ENCODE results near the gene CTDSPL.

CTDSPL gene

GRCh38 chr3:38002291-38002876 lies 140.7 kb downstream of the CTDSPL start:
- 98% methylated on average over 6 of the region's 6 CpGs for WGBS
- Histone ChIP-seq H4K91ac (ENCODE audit: low read length) (no peak overlapping the region), H3K4me1 (ENCODE audit: control insufficient read depth, insufficient read depth, low read depth, low read length) (peaks cover 13% of the 10 kb centered on the region), H3K18ac (ENCODE audit: low read depth in 1 of 2, low read length in 2 of 2) (no peak overlapping the region), H2BK5ac (ENCODE audit: low read depth, low read length, poor library complexity, severe bottlenecking) (no peak overlapping the region), H2BK120ac (ENCODE audit: low read depth, low read length) (no peak overlapping the region), H3K4ac (ENCODE audit: low read depth in 1 of 2, low read length in 2 of 2) (no peak overlapping the region), H2BK15ac (ENCODE audit: low read depth, poor library complexity, severe bottlenecking) (no peak overlapping the region), H3K79me1 (replicated peaks; ENCODE audit: low read length, poor library complexity, severe bottlenecking) (no peaks in the 10 kb centered on the region), H2BK12ac (ENCODE audit: low read length in 2 of 2) (no peak overlapping the region), H3K27me3 (ENCODE audit: control insufficient read depth in 1 of 2, insufficient read depth in 1 of 2, low read length in 2 of 2) (no peaks in the 10 kb centered on the region), H2AK5ac (ENCODE audit: low read length, severe bottlenecking) (no peak overlapping the region), H4K8ac (ENCODE audit: low read length) (no peak overlapping the region), H3K36me3 (ENCODE audit: control insufficient read depth in 1 of 2, insufficient read depth in 2 of 2, low read depth in 1 of 2, low read length in 2 of 2) (peaks cover 19 to 47% of the 10 kb centered on the region in 2 experiments), H3K23ac (ENCODE audit: low read length in 2 of 2) (no peak overlapping the region), H3K9me3 (ENCODE audit: control insufficient read depth, low read length) (no peaks in the 10 kb centered on the region), H3K27ac (ENCODE audit: low read length, poor library complexity, severe bottlenecking) (no peak overlapping the region), H3K14ac (ENCODE audit: low read length in 2 of 2) (no peak overlapping the region), H3K9ac (ENCODE audit: low read length) (no peak overlapping the region), H2AFZ (ENCODE audit: low read depth, low read length) (no peak overlapping the region), H3K4me2 (ENCODE audit: low read length, poor library complexity, severe bottlenecking) (no peak overlapping the region), H3K4me3 (ENCODE audit: insufficient read depth in 1 of 2, low read depth in 1 of 2, low read length in 2 of 2) (no peak overlapping the region)
- no peak for DNase-seq

DNA sequence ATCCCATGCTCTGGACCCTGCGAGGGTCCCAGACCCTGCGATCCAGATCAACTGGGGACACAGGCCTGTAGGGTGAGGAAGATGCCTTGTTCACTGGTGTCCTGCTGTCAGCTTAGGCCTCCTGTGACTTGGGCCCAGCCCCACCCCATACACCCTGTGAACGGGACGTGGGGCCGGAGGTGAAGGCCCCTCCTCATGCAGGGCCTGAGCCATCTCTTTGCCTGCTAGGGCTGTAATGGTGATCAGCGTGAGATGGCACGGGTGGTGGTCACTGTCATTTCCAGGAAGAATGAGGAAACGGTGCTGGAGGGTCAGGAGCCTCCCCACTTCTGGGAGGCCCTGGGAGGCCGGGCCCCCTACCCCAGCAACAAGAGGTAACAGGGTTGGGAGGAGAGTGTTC lies 141.3 kb downstream of the CTDSPL start:
- Histone ChIP-seq H2AK5ac (ENCODE audit: low read length, severe bottlenecking) (no peak overlapping the region), H4K91ac (ENCODE audit: low read length) (no peak overlapping the region), H3K79me1 (replicated peaks; ENCODE audit: low read length, poor library complexity, severe bottlenecking) (no peaks in the 10 kb centered on the region), H2BK15ac (ENCODE audit: low read depth, poor library complexity, severe bottlenecking) (no peak overlapping the region), H3K36me3 (ENCODE audit: control insufficient read depth in 1 of 2, insufficient read depth in 2 of 2, low read depth in 1 of 2, low read length in 2 of 2) (peaks cover 25 to 51% of the 10 kb centered on the region in 2 experiments), H3K9me3 (ENCODE audit: control insufficient read depth, low read length) (no peaks in the 10 kb centered on the region), H3K4me1 (ENCODE audit: control insufficient read depth, insufficient read depth, low read depth, low read length) (peaks cover 13% of the 10 kb centered on the region), H3K14ac (ENCODE audit: low read length in 2 of 2) (no peak overlapping the region), H2BK5ac (ENCODE audit: low read depth, low read length, poor library complexity, severe bottlenecking) (no peak overlapping the region), H2AFZ (ENCODE audit: low read depth, low read length) (no peak overlapping the region), H3K27ac (ENCODE audit: low read length, poor library complexity, severe bottlenecking) (no peak overlapping the region), H3K4ac (ENCODE audit: low read depth in 1 of 2, low read length in 2 of 2) (no peak overlapping the region), H3K23ac (ENCODE audit: low read length in 2 of 2) (no peak overlapping the region), H3K27me3 (ENCODE audit: control insufficient read depth in 1 of 2, insufficient read depth in 1 of 2, low read length in 2 of 2) (no peaks in the 10 kb centered on the region), H2BK120ac (ENCODE audit: low read depth, low read length) (no peak overlapping the region), H3K9ac (ENCODE audit: low read length) (no peak overlapping the region), H3K4me3 (ENCODE audit: insufficient read depth in 1 of 2, low read depth in 1 of 2, low read length in 2 of 2) (no peak overlapping the region), H3K4me2 (ENCODE audit: low read length, poor library complexity, severe bottlenecking) (no peak overlapping the region), H4K8ac (ENCODE audit: low read length) (peak overlapping the region; percentile 59), H2BK12ac (ENCODE audit: low read length in 2 of 2) (no peak overlapping the region), H3K18ac (ENCODE audit: low read depth in 1 of 2, low read length in 2 of 2) (no peak overlapping the region)
- WGBS: 90% methylated on average over 9 of the region's 9 CpGs
- DNase-seq: no peak

- no peak overlapping the region for H3K4ac ChIP-seq (ENCODE audit: low read depth in 1 of 2, low read length in 2 of 2)
These were observed 141.7 kb downstream of the CTDSPL start for GRCh38 chr3:38003371-38003816.

DNA sequence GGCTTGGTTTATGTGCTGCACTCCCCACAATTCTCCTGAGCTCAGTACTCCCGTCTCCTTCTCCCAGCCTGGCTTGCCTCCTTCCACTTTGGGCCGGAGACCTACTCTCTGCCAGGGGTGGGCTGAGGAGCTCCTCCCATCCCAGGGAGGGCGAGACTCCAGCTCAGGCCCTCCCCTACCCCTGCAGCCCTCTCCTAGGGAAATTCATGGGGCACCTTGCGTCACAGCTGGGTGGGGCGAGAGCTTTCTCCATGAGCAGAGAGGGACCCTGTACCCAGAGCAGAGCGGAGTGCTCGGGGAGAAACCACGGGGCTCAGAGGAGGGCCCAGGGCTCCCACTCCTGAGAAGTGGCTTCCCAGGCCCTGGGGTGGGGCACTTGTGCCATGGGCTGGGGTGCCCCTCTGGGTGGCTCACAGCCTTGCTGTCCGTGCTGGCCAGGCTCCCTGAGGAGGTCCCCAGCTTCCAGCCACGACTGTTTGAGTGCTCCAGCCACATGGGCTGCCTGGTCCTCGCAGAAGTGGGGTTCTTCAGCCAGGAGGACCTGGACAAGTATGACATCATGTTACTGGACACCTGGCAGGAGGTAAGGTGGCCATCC lies 142.2 kb downstream of the CTDSPL start:
- Histone ChIP-seq H3K4me3 (ENCODE audit: insufficient read depth in 1 of 2, low read depth in 1 of 2, low read length in 2 of 2) (no peak overlapping the region), H3K27ac (ENCODE audit: low read length, poor library complexity, severe bottlenecking) (no peak overlapping the region), H3K14ac (ENCODE audit: low read length in 2 of 2) (no peak overlapping the region), H2AK5ac (ENCODE audit: low read length, severe bottlenecking) (no peak overlapping the region), H4K8ac (ENCODE audit: low read length) (no peak overlapping the region), H3K79me1 (replicated peaks; ENCODE audit: low read length, poor library complexity, severe bottlenecking) (no peaks in the 10 kb centered on the region), H2BK5ac (ENCODE audit: low read depth, low read length, poor library complexity, severe bottlenecking) (no peak overlapping the region), H4K91ac (ENCODE audit: low read length) (peak overlapping the region; percentile 9), H2BK120ac (ENCODE audit: low read depth, low read length) (no peak overlapping the region), H2BK12ac (ENCODE audit: low read length in 2 of 2) (no peak overlapping the region), H3K18ac (ENCODE audit: low read depth in 1 of 2, low read length in 2 of 2) (no peak overlapping the region), H3K4me2 (ENCODE audit: low read length, poor library complexity, severe bottlenecking) (no peak overlapping the region), H2BK15ac (ENCODE audit: low read depth, poor library complexity, severe bottlenecking) (no peak overlapping the region), H3K27me3 (ENCODE audit: control insufficient read depth in 1 of 2, insufficient read depth in 1 of 2, low read length in 2 of 2) (no peaks in the 10 kb centered on the region), H3K23ac (ENCODE audit: low read length in 2 of 2) (no peak overlapping the region), H3K4me1 (ENCODE audit: control insufficient read depth, insufficient read depth, low read depth, low read length) (peaks cover 5% of the 10 kb centered on the region), H3K4ac (ENCODE audit: low read depth in 1 of 2, low read length in 2 of 2) (no peak overlapping the region), H2AFZ (ENCODE audit: low read depth, low read length) (no peak overlapping the region), H3K9me3 (ENCODE audit: control insufficient read depth, low read length) (no peaks in the 10 kb centered on the region), H3K36me3 (ENCODE audit: control insufficient read depth in 1 of 2, insufficient read depth in 2 of 2, low read depth in 1 of 2, low read length in 2 of 2) (peaks cover 35 to 61% of the 10 kb centered on the region in 2 experiments), H3K9ac (ENCODE audit: low read length) (peak overlapping the region; percentile 31)
- 84% methylated on average over 11 of the region's 11 CpGs for WGBS
- no peak for DNase-seq

More at GRCh38 chr3:38003371-38003816, 141.7 kb downstream of the CTDSPL start:
- H3K27ac ChIP-seq (ENCODE audit: low read length, poor library complexity, severe bottlenecking): no peak overlapping the region
- H3K27me3 ChIP-seq (ENCODE audit: control insufficient read depth in 1 of 2, insufficient read depth in 1 of 2, low read length in 2 of 2): no peaks in the 10 kb centered on the region
- peak overlapping the region; percentile 9 for H4K91ac ChIP-seq (ENCODE audit: low read length)
- no peaks in the 10 kb centered on the region for H3K9me3 ChIP-seq (ENCODE audit: control insufficient read depth, low read length)
- no peak overlapping the region for H3K4me2 ChIP-seq (ENCODE audit: low read length, poor library complexity, severe bottlenecking)
- H2BK15ac ChIP-seq (ENCODE audit: low read depth, poor library complexity, severe bottlenecking): no peak overlapping the region
- H3K79me1 ChIP-seq (replicated peaks; ENCODE audit: low read length, poor library complexity, severe bottlenecking): no peaks in the 10 kb centered on the region
- no peak overlapping the region for H3K4me3 ChIP-seq (ENCODE audit: insufficient read depth in 1 of 2, low read depth in 1 of 2, low read length in 2 of 2)
- no peak overlapping the region for H2AFZ ChIP-seq (ENCODE audit: low read depth, low read length)
- peak; percentile 58 for DNase-seq
- H3K9ac ChIP-seq (ENCODE audit: low read length): no peak overlapping the region
- no peak overlapping the region for H2BK120ac ChIP-seq (ENCODE audit: low read depth, low read length)
- H3K14ac ChIP-seq (ENCODE audit: low read length in 2 of 2): no peak overlapping the region
- no peak overlapping the region for H2BK12ac ChIP-seq (ENCODE audit: low read length in 2 of 2)
- no peak overlapping the region for H2BK5ac ChIP-seq (ENCODE audit: low read depth, low read length, poor library complexity, severe bottlenecking)
- no peak overlapping the region for H2AK5ac ChIP-seq (ENCODE audit: low read length, severe bottlenecking)
- H3K23ac ChIP-seq (ENCODE audit: low read length in 2 of 2): no peak overlapping the region
- no peak overlapping the region for H4K8ac ChIP-seq (ENCODE audit: low read length)
- peaks cover 9% of the 10 kb centered on the region for H3K4me1 ChIP-seq (ENCODE audit: control insufficient read depth, insufficient read depth, low read depth, low read length)
- 43% methylated on average over 5 of the region's 7 CpGs for WGBS
- H3K18ac ChIP-seq (ENCODE audit: low read depth in 1 of 2, low read length in 2 of 2): no peak overlapping the region
- peaks cover 29 to 56% of the 10 kb centered on the region in 2 experiments for H3K36me3 ChIP-seq (ENCODE audit: control insufficient read depth in 1 of 2, insufficient read depth in 2 of 2, low read depth in 1 of 2, low read length in 2 of 2)
